IPS-11a (cell line): Measurements from ENCODE around the gene BRSK1.
A peak's percentile ranks its signal among the peaks of the same experiment; 100 is the strongest.

ENCODE experiments used
- H3K4me3 ChIP-seq: one replicate; pipeline ENCODE4 v1.5.1; 2013; ENCODE audit warnings: low read depth, low read length, control low read depth

Gene BRSK1

GRCh38 chr19:55273978-55274707, 9.7 kb upstream of the BRSK1 start:
- H3K4me3 ChIP-seq = no peak overlapping the region

- no peak overlapping the region for H3K4me3 ChIP-seq
These were observed 7.7 kb upstream of the BRSK1 start for GRCh38 chr19:55275851-55276719.

GRCh38 chr19:55276720-55277430, 6.9 kb upstream of the BRSK1 start:
- H3K4me3 ChIP-seq = no peak overlapping the region

- no peak overlapping the region for H3K4me3 ChIP-seq
These were observed 6.3 kb upstream of the BRSK1 start for GRCh38 chr19:55277494-55277893.

- H3K4me3 ChIP-seq = peak overlapping the region; percentile 81
These were observed 5.2 kb upstream of the BRSK1 start for GRCh38 chr19:55278391-55279135.

DNA sequence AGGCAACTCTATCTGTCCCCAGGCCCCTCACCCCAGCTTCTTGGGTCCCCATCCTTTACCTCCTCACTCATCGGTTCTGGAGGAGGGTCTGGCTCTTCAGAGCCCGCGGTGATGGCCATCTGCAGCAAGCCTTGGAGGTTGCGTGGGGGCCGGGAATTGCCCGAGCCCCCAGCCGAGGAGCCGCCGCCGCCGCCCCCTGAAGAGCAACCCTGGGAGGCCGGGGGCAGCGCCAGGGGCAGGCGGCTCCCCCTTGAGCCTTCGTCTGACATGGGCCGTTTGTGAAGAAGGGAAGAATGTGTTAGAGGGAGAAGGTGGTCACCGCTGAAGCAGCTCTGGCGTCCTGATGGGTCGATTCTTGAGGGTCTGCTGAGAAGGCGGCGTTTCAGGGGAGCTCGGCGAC, 4.5 kb upstream of the BRSK1 start:
- peak overlapping the region; percentile 81 for H3K4me3 ChIP-seq

GRCh38 chr19:55279770-55280643, 3.8 kb upstream of the BRSK1 start, which contains the start of gene HSPBP1:
TSS of gene HSPBP1 (minus strand) at chr19:55280110. CDS start at chr19:55279608, 502 bp downstream.
- H3K4me3 ChIP-seq = peak within 1 kb of the TSS; percentile 81

GRCh38 chr19:55284405-55285058, 735 bp downstream of the BRSK1 start:
- H3K4me3 ChIP-seq = peak overlapping the region; percentile 17

GRCh38 chr19:55285229-55285890, 1.6 kb downstream of the BRSK1 start:
- no peak overlapping the region for H3K4me3 ChIP-seq

DNA sequence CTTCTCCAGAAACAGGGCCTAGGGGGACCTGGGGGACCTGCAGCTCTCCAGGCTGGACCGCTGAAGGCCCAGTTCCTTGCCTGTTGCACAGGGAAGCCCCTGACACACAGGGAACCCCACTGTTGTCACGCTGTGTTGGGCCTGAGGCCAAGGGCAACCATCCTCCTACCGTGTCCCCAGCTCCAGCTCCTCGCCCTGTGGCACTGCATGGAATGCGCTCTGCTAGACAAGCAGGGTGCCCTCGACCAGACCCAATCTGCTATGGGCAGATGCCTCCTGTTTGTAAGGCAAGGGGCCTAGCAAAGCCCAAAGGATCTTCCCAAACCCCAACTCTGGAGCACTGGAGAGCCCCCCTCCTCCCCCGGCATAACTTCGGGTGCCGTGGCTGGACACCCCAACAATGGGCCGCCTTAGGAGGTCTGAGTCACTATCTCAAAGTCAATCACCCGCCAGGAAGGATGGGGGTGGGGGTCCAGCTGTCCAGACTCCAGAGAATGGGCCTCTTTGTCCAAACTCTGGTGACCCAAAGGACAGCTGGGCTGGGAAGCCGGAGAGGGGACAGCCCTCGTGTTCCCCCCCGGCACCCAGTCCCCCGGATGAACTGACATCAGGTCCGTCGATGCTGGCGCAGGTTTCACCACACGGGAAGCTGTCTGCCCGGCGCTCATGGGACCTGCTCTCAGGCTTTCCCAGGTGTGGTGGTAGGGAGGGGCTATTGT, 3.7 kb downstream of the BRSK1 start:
- no peak overlapping the region for H3K4me3 ChIP-seq

DNA sequence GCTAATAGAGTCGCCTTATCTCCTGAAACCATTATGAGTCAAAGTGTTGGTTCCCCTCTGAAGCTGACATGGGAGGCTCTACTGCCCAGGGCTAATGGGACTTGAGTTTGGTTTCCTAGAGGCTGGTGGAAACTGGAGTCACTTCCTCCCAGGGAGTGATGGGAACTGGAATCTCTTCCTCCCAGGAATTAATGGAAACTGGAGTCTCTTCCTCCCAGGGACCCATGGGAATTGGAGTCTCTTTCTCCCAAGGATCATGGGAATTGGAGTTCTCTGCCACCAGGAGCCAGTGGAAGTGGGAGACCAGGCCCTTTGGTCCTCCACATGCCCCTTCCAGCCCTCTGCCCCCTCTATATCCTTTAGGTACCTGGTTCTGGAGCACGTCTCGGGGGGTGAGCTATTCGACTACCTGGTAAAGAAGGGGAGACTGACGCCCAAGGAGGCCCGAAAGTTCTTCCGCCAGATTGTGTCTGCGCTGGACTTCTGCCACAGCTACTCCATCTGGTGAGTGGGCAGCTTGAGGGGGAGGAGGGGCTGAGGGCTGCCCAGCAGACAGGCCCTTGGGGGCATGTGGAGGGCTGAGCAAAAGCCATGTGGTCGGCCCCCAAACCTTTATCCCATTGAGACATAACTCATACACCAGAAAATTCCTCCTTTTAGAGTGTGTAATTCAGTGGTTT, 5.5 kb downstream of the BRSK1 start:
- no peak overlapping the region for H3K4me3 ChIP-seq

- no peak overlapping the region for H3K4me3 ChIP-seq
These were observed 13.5 kb downstream of the BRSK1 start for GRCh38 chr19:55297267-55297666.

GRCh38 chr19:55299991-55300390, 16.2 kb downstream of the BRSK1 start:
- H3K4me3 ChIP-seq = no peak overlapping the region

DNA sequence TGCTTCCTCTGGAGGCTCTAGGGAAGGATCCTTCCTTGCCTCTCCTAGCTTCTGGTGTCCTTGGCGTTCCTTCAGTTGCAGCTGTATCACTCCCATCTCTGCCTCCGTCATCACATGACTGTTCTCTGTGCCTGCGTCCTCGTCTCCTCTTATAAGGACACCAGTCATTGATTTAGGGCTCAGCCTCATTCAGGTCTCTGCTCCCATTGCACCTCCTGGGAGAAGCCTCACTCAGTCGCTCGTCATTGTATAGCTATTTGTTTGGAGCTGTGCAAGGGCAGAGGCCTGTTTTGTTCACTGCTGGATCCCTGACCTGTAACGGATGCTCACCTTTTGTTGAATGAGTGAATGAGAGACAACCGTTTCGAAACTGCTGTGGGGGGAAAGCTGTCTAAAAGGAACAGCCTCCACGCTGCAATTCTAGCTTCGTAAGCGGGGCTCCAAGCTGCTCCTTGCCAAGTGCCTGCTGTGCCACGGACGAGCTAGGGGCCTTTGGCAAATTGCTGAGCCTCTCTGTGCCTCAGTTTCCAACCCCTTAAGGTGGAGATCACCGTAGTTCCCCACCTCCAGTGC, 17.2 kb downstream of the BRSK1 start:
- no peak overlapping the region for H3K4me3 ChIP-seq

DNA sequence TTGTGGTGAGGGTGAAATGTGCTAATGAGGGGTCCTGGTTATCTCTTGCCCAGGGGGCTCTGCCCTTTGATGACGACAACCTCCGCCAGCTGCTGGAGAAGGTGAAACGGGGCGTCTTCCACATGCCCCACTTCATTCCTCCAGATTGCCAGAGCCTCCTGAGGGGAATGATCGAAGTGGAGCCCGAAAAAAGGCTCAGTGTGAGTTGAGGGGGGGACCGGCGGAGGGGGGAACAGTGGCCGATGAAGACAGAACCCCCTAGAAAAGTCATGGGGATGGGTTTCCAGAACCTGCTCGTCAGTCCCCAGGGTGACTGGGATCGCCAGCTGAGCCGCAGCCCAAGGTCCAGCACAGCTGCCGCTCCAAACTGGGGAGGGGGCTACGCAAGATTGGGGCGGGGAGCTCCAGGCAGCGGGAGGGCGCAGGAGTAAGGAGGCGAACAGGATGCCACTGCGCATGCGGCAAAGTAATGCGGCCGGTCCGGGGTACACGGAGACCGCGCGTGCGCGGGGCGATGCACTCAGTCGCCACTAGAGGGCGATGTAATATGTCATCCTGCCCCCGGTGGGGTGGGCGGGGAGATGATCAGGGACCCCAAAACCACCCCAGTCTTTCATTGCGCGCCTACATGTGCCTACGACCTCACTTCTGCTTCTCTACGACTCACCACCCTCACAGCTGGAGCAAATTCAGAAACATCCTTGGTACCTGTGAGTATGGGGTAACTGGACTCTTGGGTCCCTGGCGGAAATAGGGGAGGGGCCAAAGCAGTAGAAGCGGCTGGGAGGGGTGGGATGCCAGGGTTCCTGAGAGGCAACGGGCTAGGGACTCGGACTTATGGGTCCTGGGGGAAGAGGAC, 17.9 kb downstream of the BRSK1 start:
- H3K4me3 ChIP-seq = no peak overlapping the region

DNA sequence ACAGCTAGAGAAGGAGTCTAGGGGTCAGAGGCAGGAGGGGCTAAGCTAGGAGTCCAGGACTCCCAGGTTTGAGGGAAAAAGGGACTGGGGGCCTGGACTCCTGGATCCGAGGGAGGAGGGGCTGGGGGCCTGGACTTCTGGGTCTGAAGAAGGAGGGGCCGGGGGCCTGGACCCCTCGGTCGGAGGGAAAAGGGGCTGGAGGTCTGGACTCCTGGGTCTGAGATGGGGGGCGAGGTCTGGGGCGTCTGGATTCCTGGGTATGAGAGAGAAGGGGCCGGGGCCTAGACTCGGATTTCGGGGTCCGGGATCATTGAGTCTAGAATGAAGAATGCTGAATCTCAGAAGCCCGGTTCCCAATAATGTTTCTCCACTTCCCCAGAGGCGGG, 18.5 kb downstream of the BRSK1 start:
- no peak overlapping the region for H3K4me3 ChIP-seq
